BJ (cell line): ENCODE data around the gene TAPBP. TPM values are rescaled to one million over a fixed set of nuclear protein-coding genes. Genes with fewer than 3 reads are reported as not detected.

Experiments used
- CTCF ChIA-PET: fragments of 350-600 bp; formaldehyde crosslinking; extraction: SDS; loops from one replicate; lab custom pipeline; 2021; ENCODE audit warnings: antibody characterized with exemption, inconsistent platforms; lab: Yijun Ruan, JAX
- POLR2A ChIA-PET: fragments of 300-600 bp; sonication (Branson Sonifier 250); formaldehyde crosslinking; extraction: SDS; loops from one replicate; lab custom pipeline; 2021; ENCODE audit warnings: antibody characterized with exemption; lab: Charles Lee
- DNase-seq: peaks from one replicate; pipeline ENCODE4 v3.0.0-alpha.2; 2011; ENCODE audit warnings: low read depth
- H3K27me3 ChIP-seq: 2 replicates; pipeline ENCODE4 v1.6.0; 2011; ENCODE audit warnings: low read length; ENCODE audit not compliant: control insufficient read depth, insufficient read depth
- H3K36me3 ChIP-seq: 2 replicates; pipeline ENCODE4 v1.5.1; 2011; ENCODE audit warnings: low read length; ENCODE audit not compliant: control insufficient read depth, insufficient read depth
- H3K4me3 ChIP-seq: 2 replicates; pipeline ENCODE4 v1.5.1; 2011; ENCODE audit warnings: low read depth, mild to moderate bottlenecking, control low read depth, low read length
- CTCF ChIP-seq: IDR thresholded peaks from 2 replicates; pipeline ENCODE4 v1.5.1; 2011; ENCODE audit warnings: low read depth, mild to moderate bottlenecking, control low read depth, inconsistent platforms, low read length, moderate library complexity; ENCODE audit not compliant: insufficient read depth
- polyA plus RNA-seq: library from polyadenylated mRNA; depleted of rRNA; stranded (reverse); fragments of >200 nt; gene quantifications from 2 replicates; pipeline ENCODE4 v1.2.3, GENCODE V29; 2011

Gene TAPBP
- polyA plus RNA-seq, 1 experiment = 37.9 TPM

- CTCF ChIA-PET = no interaction called here
- no peak for DNase-seq
- POLR2A ChIA-PET = no interaction called here
- Histone ChIP-seq H3K36me3 (peaks cover 22% of the 10 kb centered on the region), H3K27me3 (no peaks in the 10 kb centered on the region), H3K4me3 (no peak overlapping the region)
- no peak for TF ChIP-seq CTCF
Measured at GRCh38 chr6:33273924-33274902, 39.7 kb downstream of the TAPBP start.

- no peak for TF ChIP-seq CTCF
- Histone ChIP-seq H3K27me3 (no peaks in the 10 kb centered on the region), H3K4me3 (peak overlapping the region; percentile 66), H3K36me3 (peaks cover 26% of the 10 kb centered on the region)
- DNase-seq = no peak
- CTCF ChIA-PET = no interaction called here
- POLR2A ChIA-PET = no interaction called here
Measured at GRCh38 chr6:33273129-33273923, 40.6 kb downstream of the TAPBP start.

GRCh38 chr6:33272275-33273128 is 41.4 kb downstream of the TAPBP start:
- TF ChIP-seq CTCF = no peak
- ChIA-PET CTCF (interaction anchor here (1.1 to 1.8 kb wide), 2 partner anchors 23 to 27 kb away, joined by 3 to 9 read pairs; no protein-coding TSS in a partner anchor), POLR2A (interaction anchor here (0.7 to 1.5 kb wide), 2 partner anchors 24 to 36 kb away, joined by 3 read pairs; no protein-coding TSS in a partner anchor)
- Histone ChIP-seq H3K27me3 (no peaks in the 10 kb centered on the region), H3K4me3 (peak overlapping the region; percentile 66), H3K36me3 (peaks cover 29% of the 10 kb centered on the region)
- no peak for DNase-seq

- Histone ChIP-seq H3K4me3 (peak within 1 kb of the TSS; percentile 66), H3K36me3 (peaks cover 33% of the 10 kb centered on the region), H3K27me3 (no peaks in the 10 kb centered on the region)
- peak; percentile 92 for DNase-seq
- ChIA-PET POLR2A (interaction anchor here (0.6 to 1.5 kb wide), 5 partner anchors 11 to 67 kb away, joined by 3 to 10 read pairs (median 3); partner anchors contain the start of genes HSD17B8, PFDN6 and WDR46), CTCF (interaction anchor here (0.8 to 1.8 kb wide), 4 partner anchors 22 to 74 kb away, joined by 3 to 9 read pairs (median 4); no protein-coding TSS in a partner anchor)
- TF ChIP-seq CTCF = no peak
Measured at GRCh38 chr6:33271468-33272274, 42.2 kb downstream of the TAPBP start, which contains the start of the genes RPS18 and VPS52. Gene RPS18 (plus strand): TSS chr6:33272075. CDS start chr6:33272120, 45 bp downstream. Gene VPS52 (minus strand): TSS chr6:33271876. CDS start chr6:33271675, 201 bp downstream.
